ENCODE data around the gene EIF4G3. TPM values are rescaled to one million over a fixed set of nuclear protein-coding genes. Genes with fewer than 3 reads are reported as not detected.
"Not testable (repeated sequence)": the region's sequence is repeated elsewhere in the genome, so short reads cannot be mapped to it uniquely, and the experiment has no call there.

EIF4G3 gene
- total and polyA plus RNA-seq, 5 experiments from 2014 or later = 4.0 to 16.5 (median 7.9) TPM

- peaks cover 0 to 24% (median 23%) of the 10 kb centered on the region in 3 donors for H3K36me3 Mint-ChIP-seq
- H3K4me3 Mint-ChIP-seq, POLR2A ChIA-PET, H3K4me1 Mint-ChIP-seq, H3K9me3 Mint-ChIP-seq, DNase-seq, H3K27me3 Mint-ChIP-seq, H3K27ac Mint-ChIP-seq, ATAC-seq: not testable (repeated sequence)
Measured at GRCh38 chr1:21136344-21136743, 40.4 kb downstream of the EIF4G3 start.

- Mint-ChIP-seq H3K4me1 (no peaks in the 10 kb centered on the region), H3K9me3 (peaks cover 0 to 3% (median 0%) of the 10 kb centered on the region in 9 donors), H3K27ac (no peak overlapping the region), H3K4me3 (no peak overlapping the region), H3K27me3 (no peaks in the 10 kb centered on the region), H3K36me3 (peaks cover 6 to 26% (median 23%) of the 10 kb centered on the region in 3 donors)
- ATAC-seq (no peak), DNase-seq (no peak)
- POLR2A ChIA-PET = no interaction called here
Measured at GRCh38 chr1:21131200-21131599, 45.5 kb downstream of the EIF4G3 start.

- ATAC-seq (no peak), DNase-seq (no peak)
- peak overlapping the region in 2 of 10 donors; percentile 5 to 55 for H3K27ac Mint-ChIP-seq
- peaks cover 0 to 3% (median 0%) of the 10 kb centered on the region in 9 donors for H3K9me3 Mint-ChIP-seq
- POLR2A ChIA-PET = no interaction called here
- H3K36me3 Mint-ChIP-seq = peaks cover 6 to 20% (median 19%) of the 10 kb centered on the region in 3 donors
- H3K27me3 Mint-ChIP-seq = no peaks in the 10 kb centered on the region
- no peaks in the 10 kb centered on the region for H3K4me1 Mint-ChIP-seq
- H3K4me3 Mint-ChIP-seq = no peak overlapping the region
Measured at GRCh38 chr1:21129407-21129806, 47.3 kb downstream of the EIF4G3 start.

- Mint-ChIP-seq H3K27me3 (no peaks in the 10 kb centered on the region), H3K9me3 (peaks cover 0 to 3% (median 0%) of the 10 kb centered on the region in 9 donors), H3K4me1 (peaks cover 0 to 5% (median 0%) of the 10 kb centered on the region in 4 donors), H3K36me3 (peaks cover 6 to 36% (median 9%) of the 10 kb centered on the region in 3 donors), H3K4me3 (no peak overlapping the region), H3K27ac (no peak overlapping the region)
- ATAC-seq = no peak
- DNase-seq = no peak
- POLR2A ChIA-PET = no interaction called here
Measured at GRCh38 chr1:21126324-21126723, 50.4 kb downstream of the EIF4G3 start.

- Mint-ChIP-seq H3K36me3 (peaks cover 0 to 31% (median 3%) of the 10 kb centered on the region in 3 donors), H3K4me3 (no peak overlapping the region), H3K4me1 (peaks cover 0 to 5% (median 0%) of the 10 kb centered on the region in 4 donors), H3K27me3 (no peaks in the 10 kb centered on the region), H3K27ac (no peak overlapping the region), H3K9me3 (no peaks in the 10 kb centered on the region)
- POLR2A ChIA-PET = no interaction called here
- DNase-seq (no peak), ATAC-seq (no peak)
Measured at GRCh38 chr1:21124846-21125245, 51.9 kb downstream of the EIF4G3 start.

GRCh38 chr1:21123287-21123948, 53.3 kb downstream of the EIF4G3 start:
- H3K4me1 Mint-ChIP-seq = peaks cover 0 to 5% (median 0%) of the 10 kb centered on the region in 4 donors
- H3K36me3 Mint-ChIP-seq = peaks cover 0 to 28% (median 3%) of the 10 kb centered on the region in 3 donors
- H3K4me3 Mint-ChIP-seq = no peak overlapping the region
- ATAC-seq (no peak), DNase-seq (no peak)
- POLR2A ChIA-PET = no interaction called here
- H3K27ac Mint-ChIP-seq = peak overlapping the region in 1 of 10 donors; percentile 11
- no peaks in the 10 kb centered on the region for H3K27me3 Mint-ChIP-seq
- no peaks in the 10 kb centered on the region for H3K9me3 Mint-ChIP-seq

GRCh38 chr1:21121764-21122471, 54.8 kb downstream of the EIF4G3 start:
- DNase-seq (no peak), ATAC-seq (no peak)
- no peak overlapping the region for H3K27ac Mint-ChIP-seq
- H3K9me3 Mint-ChIP-seq = no peaks in the 10 kb centered on the region
- peaks cover 0 to 22% (median 3%) of the 10 kb centered on the region in 3 donors for H3K36me3 Mint-ChIP-seq
- H3K4me3 Mint-ChIP-seq = no peak overlapping the region
- POLR2A ChIA-PET = no interaction called here
- H3K27me3 Mint-ChIP-seq = no peaks in the 10 kb centered on the region
- H3K4me1 Mint-ChIP-seq = peaks cover 0 to 9% (median 0%) of the 10 kb centered on the region in 4 donors

GRCh38 chr1:21118167-21118566, 58.5 kb downstream of the EIF4G3 start:
- H3K36me3 Mint-ChIP-seq = peaks cover 0 to 17% (median 5%) of the 10 kb centered on the region in 3 donors
- no peaks in the 10 kb centered on the region for H3K27me3 Mint-ChIP-seq
- POLR2A ChIA-PET = interaction anchor here (0.6 to 0.7 kb wide), 2 partner anchors 401 to 416 kb away, joined by 3 to 4 read pairs; no protein-coding TSS in a partner anchor
- no peak overlapping the region for H3K4me3 Mint-ChIP-seq
- H3K4me1 Mint-ChIP-seq = peaks cover 0 to 4% (median 0%) of the 10 kb centered on the region in 4 donors
- H3K27ac Mint-ChIP-seq = no peak overlapping the region
- DNase-seq (no peak), ATAC-seq (no peak)
- no peaks in the 10 kb centered on the region for H3K9me3 Mint-ChIP-seq

GRCh38 chr1:21117597-21118001, 59.1 kb downstream of the EIF4G3 start:
- ATAC-seq = no peak
- Mint-ChIP-seq H3K4me1 (peaks cover 0 to 4% (median 0%) of the 10 kb centered on the region in 4 donors), H3K27me3 (no peaks in the 10 kb centered on the region), H3K36me3 (peaks cover 0 to 12% (median 2%) of the 10 kb centered on the region in 3 donors), H3K27ac (no peak overlapping the region), H3K9me3 (no peaks in the 10 kb centered on the region), H3K4me3 (no peak overlapping the region)
- DNase-seq = no peak
- POLR2A ChIA-PET = interaction anchor here (0.7 kb wide), 1 partner anchor 12 kb away, joined by 5 read pairs; no protein-coding TSS in a partner anchor

GRCh38 chr1:21117159-21117558, 59.5 kb downstream of the EIF4G3 start:
- ATAC-seq = no peak
- Mint-ChIP-seq H3K9me3 (no peaks in the 10 kb centered on the region), H3K27me3 (no peaks in the 10 kb centered on the region), H3K4me3 (no peak overlapping the region), H3K4me1 (peaks cover 0 to 4% (median 0%) of the 10 kb centered on the region in 4 donors), H3K36me3 (peaks cover 0 to 11% (median 2%) of the 10 kb centered on the region in 3 donors), H3K27ac (no peak overlapping the region)
- POLR2A ChIA-PET = interaction anchor here (0.7 kb wide), 1 partner anchor 11 kb away, joined by 5 read pairs; no protein-coding TSS in a partner anchor
- no peak for DNase-seq

- Mint-ChIP-seq H3K36me3 (peaks cover 0 to 8% (median 2%) of the 10 kb centered on the region in 3 donors), H3K27ac (no peak overlapping the region), H3K4me3 (no peak overlapping the region), H3K27me3 (no peaks in the 10 kb centered on the region), H3K9me3 (no peaks in the 10 kb centered on the region), H3K4me1 (peaks cover 0 to 4% (median 0%) of the 10 kb centered on the region in 4 donors)
- POLR2A ChIA-PET = no interaction called here
- ATAC-seq (no peak), DNase-seq (no peak)
Measured at GRCh38 chr1:21115098-21115760, 61.5 kb downstream of the EIF4G3 start.

GRCh38 chr1:21114431-21114830, 62.3 kb downstream of the EIF4G3 start:
- H3K9me3 Mint-ChIP-seq = no peaks in the 10 kb centered on the region
- H3K36me3 Mint-ChIP-seq = peaks cover 0 to 8% (median 2%) of the 10 kb centered on the region in 3 donors
- H3K27ac Mint-ChIP-seq = no peak overlapping the region
- H3K4me3 Mint-ChIP-seq = no peak overlapping the region
- no peaks in the 10 kb centered on the region for H3K27me3 Mint-ChIP-seq
- peaks cover 0 to 4% (median 0%) of the 10 kb centered on the region in 4 donors for H3K4me1 Mint-ChIP-seq
- no peak for DNase-seq
- no peak for ATAC-seq
- POLR2A ChIA-PET = no interaction called here

GRCh38 chr1:21110163-21110562, 66.5 kb downstream of the EIF4G3 start:
- Mint-ChIP-seq H3K36me3 (peaks cover 0 to 7% (median 2%) of the 10 kb centered on the region in 3 donors), H3K27ac (no peak overlapping the region), H3K9me3 (no peaks in the 10 kb centered on the region), H3K27me3 (no peaks in the 10 kb centered on the region), H3K4me3 (no peak overlapping the region), H3K4me1 (no peaks in the 10 kb centered on the region)
- DNase-seq (no peak), ATAC-seq (no peak)
- POLR2A ChIA-PET = no interaction called here
